ENCODE data around the gene SH3GL2. TPM values are rescaled to one million over a fixed set of nuclear protein-coding genes. Genes with fewer than 3 reads are reported as not detected.

SH3GL2 gene
- total and polyA plus RNA-seq, 8 donors, result 0.84 to 10.3 (median 6.3) TPM

- Histone ChIP-seq H3K27me3 (no peaks in the 10 kb centered on the region), H3K27ac (no peak overlapping the region), H3K4me3 (no peak overlapping the region), H3K4me1 (no peaks in the 10 kb centered on the region), H3K36me3 (no peaks in the 10 kb centered on the region), H3K9me3 (no peaks in the 10 kb centered on the region)
- ATAC-seq, result no peak
- intact Hi-C loops (cut with DNase I), result no loop called here
- no peak for DNase-seq
- no peak for TF ChIP-seq CTCF (IDR thresholded peaks at IDR 0.05)
Observed at GRCh38 chr9:17825265-17825659, 246.4 kb downstream of the SH3GL2 start.

GRCh38 chr9:17829064-17829463, 250.2 kb downstream of the SH3GL2 start:
- Histone ChIP-seq H3K9me3 (no peaks in the 10 kb centered on the region), H3K36me3 (no peaks in the 10 kb centered on the region), H3K4me1 (no peaks in the 10 kb centered on the region), H3K27me3 (no peaks in the 10 kb centered on the region), H3K27ac (no peak overlapping the region), H3K4me3 (no peak overlapping the region)
- intact Hi-C loops (cut with DNase I), result no loop called here
- TF ChIP-seq CTCF (IDR thresholded peaks at IDR 0.05), result no peak
- no peak for DNase-seq
- ATAC-seq, result no peak

GRCh38 chr9:17829812-17830385, 251.0 kb downstream of the SH3GL2 start:
- Histone ChIP-seq H3K27ac (no peak overlapping the region), H3K36me3 (no peaks in the 10 kb centered on the region), H3K9me3 (no peaks in the 10 kb centered on the region), H3K4me3 (no peak overlapping the region), H3K4me1 (no peaks in the 10 kb centered on the region), H3K27me3 (no peaks in the 10 kb centered on the region)
- intact Hi-C loops (cut with DNase I), result no loop called here
- TF ChIP-seq CTCF (IDR thresholded peaks at IDR 0.05), result no peak
- no peak for DNase-seq
- ATAC-seq, result no peak

- peak; percentile 74 for ATAC-seq
- no peak for TF ChIP-seq CTCF (IDR thresholded peaks at IDR 0.05)
- no peak overlapping the region for H3K4me3 ChIP-seq
- H3K36me3 ChIP-seq, result no peaks in the 10 kb centered on the region
- intact Hi-C loops (cut with DNase I), result no loop called here
- no peak for DNase-seq
- H3K4me1 ChIP-seq, result no peaks in the 10 kb centered on the region
- no peaks in the 10 kb centered on the region for H3K27me3 ChIP-seq
- no peak overlapping the region for H3K27ac ChIP-seq
- H3K9me3 ChIP-seq, result no peaks in the 10 kb centered on the region
Observed at GRCh38 chr9:17832812-17833211, 253.9 kb downstream of the SH3GL2 start.

- no peak for TF ChIP-seq CTCF (IDR thresholded peaks at IDR 0.05)
- Histone ChIP-seq H3K27ac (no peak overlapping the region), H3K9me3 (no peaks in the 10 kb centered on the region), H3K4me1 (no peaks in the 10 kb centered on the region), H3K36me3 (no peaks in the 10 kb centered on the region), H3K27me3 (no peaks in the 10 kb centered on the region), H3K4me3 (no peak overlapping the region)
- intact Hi-C loops (cut with DNase I), result no loop called here
- DNase-seq (no peak), ATAC-seq (no peak)
Observed at GRCh38 chr9:17833846-17834245, 255.0 kb downstream of the SH3GL2 start.

All from left lung (tissue), 10 donors.